HG02623 (cell line): ENCODE data around the gene CDC42BPB.

Experiments used
- ATAC-seq: cut with Tn5 transposase; IDR thresholded peaks from one replicate; pipeline ENCODE4 v1.9.1; 2021; ENCODE audit warnings: moderate library complexity; ENCODE audit not compliant: unreplicated experiment

The CDC42BPB gene

GRCh38 chr14:102885737-102886447 lies 171.5 kb downstream of the CDC42BPB start:
- ATAC-seq = no peak

DNA sequence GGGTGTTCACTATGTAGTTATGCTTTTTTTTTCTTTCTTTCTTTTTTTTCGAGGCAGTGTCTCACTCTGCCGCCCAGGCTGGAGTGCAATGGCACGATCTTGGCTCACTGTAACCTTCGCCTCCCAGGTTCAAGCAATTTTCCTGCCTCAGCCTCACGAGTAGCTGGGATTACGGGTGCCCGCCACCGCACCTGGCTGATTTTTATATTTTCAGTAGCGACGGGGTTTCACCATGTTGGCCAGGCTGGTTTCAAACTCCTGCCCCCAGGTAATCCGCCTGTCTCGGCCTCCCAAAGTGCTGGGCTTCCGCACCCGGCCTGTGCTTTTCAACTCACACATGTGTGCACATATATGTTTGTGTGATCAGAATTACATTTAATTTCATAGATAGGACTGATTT lies 173.8 kb downstream of the CDC42BPB start:
- no peak for ATAC-seq

- no peak for ATAC-seq
These were observed 174.2 kb downstream of the CDC42BPB start for GRCh38 chr14:102883089-102883541.
